ENCODE data around the gene BMP3. TPM values are rescaled to one million over a fixed set of nuclear protein-coding genes. Genes with fewer than 3 reads are reported as not detected.
"Not testable (repeated sequence)": the region's sequence is repeated elsewhere in the genome, so short reads cannot be mapped to it uniquely, and the experiment has no call there.

The BMP3 gene, protein sequence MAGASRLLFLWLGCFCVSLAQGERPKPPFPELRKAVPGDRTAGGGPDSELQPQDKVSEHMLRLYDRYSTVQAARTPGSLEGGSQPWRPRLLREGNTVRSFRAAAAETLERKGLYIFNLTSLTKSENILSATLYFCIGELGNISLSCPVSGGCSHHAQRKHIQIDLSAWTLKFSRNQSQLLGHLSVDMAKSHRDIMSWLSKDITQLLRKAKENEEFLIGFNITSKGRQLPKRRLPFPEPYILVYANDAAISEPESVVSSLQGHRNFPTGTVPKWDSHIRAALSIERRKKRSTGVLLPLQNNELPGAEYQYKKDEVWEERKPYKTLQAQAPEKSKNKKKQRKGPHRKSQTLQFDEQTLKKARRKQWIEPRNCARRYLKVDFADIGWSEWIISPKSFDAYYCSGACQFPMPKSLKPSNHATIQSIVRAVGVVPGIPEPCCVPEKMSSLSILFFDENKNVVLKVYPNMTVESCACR
- total RNA-seq (2014; rRNA removed; shearing (Covaris generic)), result under 0.01 TPM in 1 of 2 replicates, not detected in the other

DNA sequence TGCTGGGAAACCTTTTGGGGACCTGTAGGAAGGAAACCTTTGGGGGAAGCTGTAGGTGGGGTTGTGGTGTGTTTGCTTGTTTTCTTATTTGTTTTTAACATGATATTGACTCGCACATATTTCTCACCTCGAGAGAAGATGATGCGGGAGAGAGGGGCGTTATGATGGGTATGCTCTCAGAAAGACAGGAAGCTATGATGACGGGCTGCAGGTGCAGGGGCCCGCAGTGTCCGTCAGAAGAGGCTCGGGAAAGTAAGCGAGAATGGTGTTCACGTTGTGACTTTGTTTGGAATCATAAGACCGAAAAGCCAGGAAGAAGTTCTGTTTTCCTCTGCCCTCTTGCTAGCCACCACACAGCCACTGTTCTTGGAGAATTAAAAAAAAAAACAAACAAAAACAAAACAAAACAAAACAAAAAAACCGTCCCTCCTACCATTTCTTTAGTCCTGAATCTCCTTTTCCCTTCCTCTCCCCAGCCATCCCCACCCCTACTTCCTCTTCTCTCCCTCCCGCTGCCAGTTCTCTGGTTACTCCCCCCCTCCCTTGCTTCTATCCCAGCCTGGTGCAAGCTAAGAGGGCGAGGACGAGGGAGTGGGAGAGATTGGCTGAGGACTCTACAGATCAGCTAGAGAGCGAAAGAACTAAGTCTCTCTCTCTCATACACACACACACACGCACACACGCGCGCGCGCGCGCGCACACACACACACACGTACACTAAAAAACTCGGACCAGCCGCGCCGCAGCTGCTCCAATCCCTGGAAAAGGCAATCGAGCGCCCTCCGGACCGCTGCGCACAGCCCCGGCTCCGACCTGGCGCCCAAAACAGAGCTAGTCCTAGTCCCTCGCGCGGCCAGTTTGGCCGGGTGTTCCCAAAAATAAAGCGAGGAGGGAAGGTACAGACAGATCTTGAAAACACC, at the start of gene BMP3:
Gene BMP3, plus strand, starts transcription at position 648 of the 920 bp plus-strand sequence. CDS start 577 bp downstream, outside the sequence.
- DNase-seq (ENCODE audit: low read depth), result no peak

DNA sequence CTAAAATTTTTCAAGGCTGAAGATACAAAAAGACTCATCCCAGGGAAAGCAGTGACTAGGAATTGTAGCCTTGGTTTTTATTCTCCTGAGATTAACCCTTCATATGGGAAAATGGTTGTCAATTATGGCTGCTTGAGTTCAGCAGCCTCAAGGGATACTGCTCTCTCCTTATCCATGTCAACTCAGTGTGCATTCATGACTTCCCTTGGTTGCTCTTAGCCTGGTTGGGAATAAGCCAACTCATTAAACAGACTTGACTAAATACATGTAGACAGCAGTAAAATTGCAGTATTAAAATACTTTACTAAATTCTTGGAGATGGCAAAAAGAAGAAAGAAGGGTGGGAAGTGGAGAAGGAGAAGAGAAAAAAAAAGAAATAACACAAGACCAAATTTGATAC, 44.5 kb upstream of the BMP3 start:
- no peak for DNase-seq (ENCODE audit: low read depth)

DNA sequence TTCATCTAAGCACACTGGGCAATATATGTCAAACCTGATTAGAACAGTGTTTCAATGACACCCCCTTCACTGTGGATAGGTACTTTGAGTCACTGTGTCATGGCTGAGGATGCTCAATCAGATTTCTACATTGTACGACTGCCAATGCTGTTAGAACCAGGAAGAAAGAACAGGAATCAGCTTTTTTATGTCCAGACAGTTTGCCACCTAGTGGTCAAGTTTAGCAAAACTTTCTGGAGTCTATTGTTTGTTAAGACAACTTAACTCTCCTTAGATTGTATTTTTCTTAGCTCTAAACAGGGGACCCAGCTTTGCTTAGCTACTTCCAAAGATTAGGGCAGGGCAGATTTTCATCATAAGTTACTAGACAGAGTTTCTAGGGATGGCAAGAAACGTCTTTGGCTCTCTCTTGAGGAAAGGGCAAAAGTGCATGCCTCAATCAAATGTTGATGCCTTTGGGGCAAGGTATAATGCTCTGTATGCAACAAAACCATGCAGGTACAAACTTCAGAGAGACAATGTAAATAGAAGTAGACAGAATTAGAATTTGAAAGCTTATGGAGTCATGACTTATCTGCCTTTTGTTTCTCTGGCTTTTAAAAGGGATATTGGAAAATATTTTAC, 40.5 kb upstream of the BMP3 start:
- peak; percentile 48 for DNase-seq (ENCODE audit: low read depth)

DNA sequence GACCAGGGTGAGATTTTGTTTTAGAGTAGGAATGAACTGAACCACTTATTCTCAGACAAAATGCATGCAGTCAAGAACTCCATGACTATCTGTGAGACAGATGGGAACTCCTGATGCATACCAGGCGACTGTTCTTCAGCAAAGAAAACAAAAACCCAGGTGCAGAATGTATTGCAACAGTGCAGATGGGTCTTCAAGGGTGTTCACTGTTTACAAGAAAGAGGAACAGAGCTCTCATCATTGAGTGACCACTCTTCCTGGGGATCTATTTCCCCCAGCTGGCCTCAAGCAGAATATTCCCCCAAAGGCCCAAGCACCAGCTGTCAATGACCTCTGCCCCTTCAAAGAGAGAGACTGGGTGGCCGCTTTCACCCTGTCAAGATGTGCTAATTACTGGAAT, 39.7 kb upstream of the BMP3 start:
- DNase-seq (ENCODE audit: low read depth), result no peak

DNA sequence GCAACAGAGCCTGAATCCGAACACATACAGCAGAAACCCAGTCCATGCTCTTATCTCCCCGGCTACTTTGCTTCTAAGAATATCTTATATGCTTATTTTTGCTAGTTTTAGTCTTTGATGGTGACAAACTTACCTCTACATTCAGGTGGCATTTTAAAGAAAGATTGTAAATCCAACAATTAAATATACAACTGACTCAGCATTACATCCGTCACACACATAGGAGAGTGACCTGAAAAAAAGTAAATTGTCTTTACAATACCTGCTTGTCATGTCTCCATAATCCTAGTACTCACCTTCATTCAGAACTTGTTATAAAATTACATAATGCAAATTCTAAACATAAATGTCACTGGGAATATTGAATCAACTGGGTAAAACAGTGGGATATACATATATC, 30.6 kb upstream of the BMP3 start:
- DNase-seq (ENCODE audit: low read depth), result no peak

DNA sequence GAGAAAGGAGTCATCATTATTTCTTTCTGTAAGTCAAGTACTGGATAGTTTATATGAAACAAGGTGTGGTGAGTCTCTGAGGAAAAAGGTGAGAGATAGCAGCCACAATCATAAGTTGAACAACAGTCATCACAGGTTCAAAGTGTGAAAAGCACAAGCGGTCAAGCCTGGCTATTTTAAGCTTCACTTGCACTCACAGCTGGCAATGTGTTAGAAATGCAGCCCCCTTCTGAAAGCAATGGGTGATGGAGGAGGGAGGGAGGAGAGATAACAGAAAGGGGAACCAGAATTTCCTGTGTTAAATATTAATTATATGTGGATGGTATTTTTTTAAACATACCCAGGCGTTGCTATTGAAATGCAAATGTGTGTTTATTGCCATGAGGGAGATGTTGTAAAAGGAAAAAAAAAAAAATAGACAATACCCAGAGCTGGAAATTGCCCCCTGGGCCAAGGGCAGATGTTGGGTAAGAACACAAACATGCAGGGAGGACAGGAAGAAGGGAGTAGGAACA, 26.9 kb upstream of the BMP3 start:
- no peak for DNase-seq (ENCODE audit: low read depth)

DNA sequence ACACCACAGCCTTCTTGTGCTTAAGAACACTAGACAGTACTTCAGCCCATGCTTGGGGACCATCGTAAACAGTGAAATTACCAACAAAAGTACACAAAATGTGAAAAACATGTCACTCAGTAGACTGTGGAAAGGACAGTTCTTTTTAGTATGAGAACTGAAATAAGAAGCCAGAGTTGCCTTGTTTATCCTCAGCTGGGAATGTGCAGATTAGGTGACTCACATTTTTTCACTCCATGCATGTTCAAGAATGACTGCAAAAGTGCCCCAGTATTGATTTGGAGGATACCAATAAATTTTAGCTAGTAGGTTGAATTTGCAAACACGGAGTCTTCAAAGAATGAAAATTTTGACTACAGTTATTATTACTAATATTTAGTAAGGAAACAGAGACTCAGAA, 23.1 kb upstream of the BMP3 start:
- DNase-seq (ENCODE audit: low read depth), result no peak

DNA sequence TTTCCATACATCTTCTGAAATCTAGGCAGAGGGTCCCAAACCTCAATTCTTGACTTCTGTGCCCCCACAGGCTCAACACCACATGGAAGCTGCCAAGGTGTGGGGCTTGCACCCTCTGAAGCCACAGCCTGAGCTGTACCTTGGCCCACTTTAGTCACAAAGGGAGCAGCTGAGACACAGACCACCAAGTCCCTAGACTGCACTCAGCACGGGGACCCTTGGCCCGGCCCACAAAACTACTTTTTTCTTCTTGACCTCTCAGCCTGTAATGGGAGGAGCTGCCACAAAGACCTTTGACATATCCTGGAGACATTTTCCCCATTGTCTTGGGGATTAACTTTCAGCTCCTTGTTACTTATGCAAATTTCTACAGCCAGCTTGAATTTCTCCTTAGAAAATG, 13.9 kb upstream of the BMP3 start:
- DNase-seq (ENCODE audit: low read depth), result not testable (repeated sequence)

DNA sequence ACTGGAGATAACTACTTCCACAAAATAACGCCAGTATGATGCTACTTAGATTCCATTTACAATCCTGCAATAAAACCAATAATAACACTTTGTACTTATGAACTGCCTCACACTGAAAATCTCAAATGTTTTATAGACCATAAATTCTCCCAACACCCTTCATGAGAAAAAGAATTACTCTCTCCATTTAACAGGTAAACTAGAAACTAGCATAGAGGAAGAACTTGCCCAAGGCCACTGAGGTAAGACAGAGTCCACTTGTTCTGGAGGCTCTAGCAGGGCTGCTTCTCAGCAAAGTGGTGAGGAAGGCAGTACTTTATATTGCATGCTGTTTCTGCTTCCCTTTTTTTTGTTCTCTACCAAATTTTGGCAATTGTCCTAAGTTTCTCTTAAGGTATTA, 11.5 kb upstream of the BMP3 start:
- DNase-seq (ENCODE audit: low read depth), result no peak

DNA sequence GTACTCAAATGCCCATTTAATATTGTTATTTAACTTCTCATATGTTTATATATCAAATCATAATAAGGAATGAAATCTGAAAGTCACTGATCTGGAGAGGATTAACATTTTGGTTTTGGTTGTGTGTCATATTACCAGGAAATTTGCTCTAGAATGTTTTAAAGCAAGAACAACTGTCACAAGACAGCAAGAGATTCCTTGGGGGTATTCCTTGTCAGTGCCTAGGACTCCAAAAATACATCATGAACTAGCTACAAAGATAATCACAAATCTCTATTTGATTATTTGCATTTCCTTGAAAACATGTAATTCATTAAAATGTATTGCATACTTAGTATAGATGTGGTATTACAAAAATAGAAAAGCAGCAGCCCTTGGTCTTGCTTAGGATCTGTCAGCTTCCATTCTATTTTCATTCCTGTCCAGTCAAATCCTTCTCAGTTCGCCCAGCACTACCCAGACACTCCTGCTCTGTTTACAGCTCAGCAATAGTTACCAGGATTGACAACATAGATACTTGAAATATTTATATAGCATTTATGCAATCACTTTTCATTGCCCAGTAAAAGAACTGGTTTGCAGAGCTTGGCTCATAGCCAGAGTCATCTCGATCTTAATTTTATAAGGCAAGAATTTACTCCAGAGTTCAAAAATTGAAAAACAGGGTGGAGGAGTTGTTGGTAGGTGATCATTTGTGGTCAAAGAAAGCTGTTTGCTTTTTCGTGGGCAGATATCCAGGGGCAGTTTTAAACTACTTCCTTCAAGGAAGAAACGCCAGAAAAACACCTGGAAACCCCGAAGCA, 9.2 kb upstream of the BMP3 start:
- no peak for DNase-seq (ENCODE audit: low read depth)

DNA sequence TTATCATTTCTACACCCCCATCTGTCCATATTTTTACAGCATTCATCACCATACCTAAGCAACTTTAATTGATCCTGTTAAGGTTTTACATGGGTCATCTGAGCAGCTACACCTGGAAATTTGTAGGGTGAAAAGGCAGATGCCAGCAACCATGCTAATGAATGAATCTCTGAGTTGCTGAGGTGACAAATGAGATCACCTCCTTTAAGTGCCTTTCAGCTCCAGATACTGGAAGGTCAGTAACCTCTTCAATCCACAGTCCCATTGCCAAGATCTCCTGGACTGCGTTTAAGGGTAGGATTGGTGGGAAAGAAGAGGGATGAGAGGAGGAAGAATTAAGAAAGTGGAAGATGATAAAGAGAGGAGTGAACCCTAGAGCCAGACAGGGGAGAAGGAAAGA, 8.5 kb upstream of the BMP3 start:
- no peak for DNase-seq (ENCODE audit: low read depth)

DNA sequence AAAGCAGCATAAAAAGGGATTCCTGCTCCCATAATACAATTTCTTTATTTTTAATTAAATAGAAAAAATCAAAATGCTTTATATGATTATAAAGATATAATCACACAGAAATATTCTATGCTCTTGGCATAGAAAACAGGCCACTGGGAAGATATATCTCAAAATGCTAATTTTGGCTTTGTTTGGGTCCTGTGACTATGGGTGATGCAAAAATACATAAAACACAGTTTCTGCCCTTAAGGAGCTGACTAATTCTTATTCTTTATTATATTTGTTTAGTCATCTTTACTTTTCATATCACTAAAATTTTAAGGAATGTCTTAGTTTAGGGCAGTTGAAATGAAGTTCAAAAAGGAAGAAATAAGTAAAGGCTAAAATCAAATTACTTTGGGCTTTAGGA, 7.0 kb upstream of the BMP3 start:
- DNase-seq (ENCODE audit: low read depth), result no peak

DNA sequence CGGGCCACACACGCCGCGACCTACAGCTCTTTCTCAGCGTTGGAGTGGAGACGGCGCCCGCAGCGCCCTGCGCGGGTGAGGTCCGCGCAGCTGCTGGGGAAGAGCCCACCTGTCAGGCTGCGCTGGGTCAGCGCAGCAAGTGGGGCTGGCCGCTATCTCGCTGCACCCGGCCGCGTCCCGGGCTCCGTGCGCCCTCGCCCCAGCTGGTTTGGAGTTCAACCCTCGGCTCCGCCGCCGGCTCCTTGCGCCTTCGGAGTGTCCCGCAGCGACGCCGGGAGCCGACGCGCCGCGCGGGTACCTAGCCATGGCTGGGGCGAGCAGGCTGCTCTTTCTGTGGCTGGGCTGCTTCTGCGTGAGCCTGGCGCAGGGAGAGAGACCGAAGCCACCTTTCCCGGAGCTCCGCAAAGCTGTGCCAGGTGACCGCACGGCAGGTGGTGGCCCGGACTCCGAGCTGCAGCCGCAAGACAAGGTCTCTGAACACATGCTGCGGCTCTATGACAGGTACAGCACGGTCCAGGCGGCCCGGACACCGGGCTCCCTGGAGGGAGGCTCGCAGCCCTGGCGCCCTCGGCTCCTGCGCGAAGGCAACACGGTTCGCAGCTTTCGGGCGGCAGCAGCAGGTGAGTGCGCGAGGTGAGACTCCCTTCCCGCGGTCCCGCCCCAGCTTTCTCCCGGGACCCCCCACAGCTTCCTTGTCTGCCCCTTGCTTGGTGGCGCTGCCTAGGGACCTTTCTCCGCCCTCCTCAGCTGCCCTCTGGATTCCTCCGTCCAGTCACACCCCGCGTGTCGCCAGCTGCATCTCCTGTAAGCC, 678 bp downstream of the BMP3 start:
- DNase-seq (ENCODE audit: low read depth), result no peak

DNA sequence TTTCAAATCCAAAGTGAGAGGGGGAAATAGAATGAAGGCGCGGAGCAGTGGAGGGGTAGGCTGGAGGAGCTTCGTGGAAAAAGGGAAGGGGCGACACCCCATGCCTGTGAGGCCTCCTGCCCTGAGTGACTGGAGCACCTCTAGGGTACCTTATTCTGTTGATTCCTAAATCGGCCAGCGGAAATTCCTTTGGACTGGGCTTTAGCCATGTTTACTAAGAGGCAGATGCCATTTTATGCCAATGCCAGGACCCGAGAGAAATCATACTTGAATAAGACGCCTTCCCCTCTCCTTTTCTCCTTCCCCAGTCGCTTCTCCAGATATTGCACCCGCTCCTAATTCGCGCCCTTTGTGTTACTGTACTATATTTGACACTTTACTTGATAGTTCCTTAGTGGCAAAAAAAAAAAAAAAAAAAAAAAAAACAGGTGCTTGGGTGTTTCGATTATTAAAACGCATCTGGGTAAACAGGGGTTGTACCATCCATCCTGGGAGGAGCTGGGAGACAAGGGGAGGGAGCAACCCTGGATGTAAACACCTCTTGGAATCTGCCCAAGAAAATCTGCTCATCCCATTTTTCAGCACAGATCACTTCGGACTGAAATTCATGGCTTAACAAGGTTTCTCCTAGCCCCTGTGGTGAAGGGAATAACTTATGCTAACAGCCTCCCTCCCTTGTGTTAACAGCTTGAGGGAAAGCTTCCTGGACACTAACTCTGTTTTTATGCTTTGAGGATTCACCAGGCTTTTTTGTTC, 1.5 kb downstream of the BMP3 start:
- DNase-seq (ENCODE audit: low read depth), result no peak

DNA sequence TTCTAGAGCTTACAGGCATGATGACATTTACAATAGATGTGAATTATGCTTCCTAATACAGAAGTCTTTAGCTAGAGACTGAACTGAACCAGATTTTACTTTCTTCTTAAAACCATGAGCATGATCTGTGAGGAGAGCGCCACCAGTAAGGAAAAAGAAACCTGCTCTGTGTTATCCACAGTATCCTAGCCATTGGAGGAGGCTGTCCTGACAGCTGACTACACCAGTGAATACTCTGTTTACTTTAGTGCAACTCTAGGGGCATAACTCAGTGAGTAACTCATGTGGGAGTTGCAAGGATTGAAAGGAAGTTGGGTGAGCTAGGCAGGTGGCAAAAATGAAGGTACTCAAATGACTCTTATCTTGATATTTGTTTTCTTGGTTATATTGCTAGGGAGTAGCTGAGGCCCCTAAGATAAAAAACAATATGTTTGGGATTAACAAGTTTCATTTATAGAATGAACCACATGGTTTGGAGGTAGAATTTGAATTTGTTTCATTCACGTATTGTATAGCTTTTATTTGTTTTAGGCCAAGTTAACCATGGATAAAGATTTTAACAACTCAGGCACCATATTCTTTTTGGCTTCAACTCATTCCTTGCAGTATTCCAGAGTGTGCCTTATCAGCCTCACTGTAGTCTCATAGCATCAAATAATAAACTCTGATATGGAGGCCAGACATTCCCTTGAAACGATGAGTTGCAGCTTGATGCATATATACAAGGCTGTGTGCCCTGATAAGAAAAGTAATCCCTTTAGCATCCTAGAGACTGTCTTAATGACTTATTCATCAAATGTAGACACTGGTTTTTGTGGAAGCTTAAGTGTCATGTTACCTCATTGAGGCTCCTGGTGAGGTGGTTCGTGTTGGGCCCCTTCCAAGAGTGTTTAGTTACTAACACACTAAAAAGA, 2.5 kb downstream of the BMP3 start:
- no peak for DNase-seq (ENCODE audit: low read depth)

DNA sequence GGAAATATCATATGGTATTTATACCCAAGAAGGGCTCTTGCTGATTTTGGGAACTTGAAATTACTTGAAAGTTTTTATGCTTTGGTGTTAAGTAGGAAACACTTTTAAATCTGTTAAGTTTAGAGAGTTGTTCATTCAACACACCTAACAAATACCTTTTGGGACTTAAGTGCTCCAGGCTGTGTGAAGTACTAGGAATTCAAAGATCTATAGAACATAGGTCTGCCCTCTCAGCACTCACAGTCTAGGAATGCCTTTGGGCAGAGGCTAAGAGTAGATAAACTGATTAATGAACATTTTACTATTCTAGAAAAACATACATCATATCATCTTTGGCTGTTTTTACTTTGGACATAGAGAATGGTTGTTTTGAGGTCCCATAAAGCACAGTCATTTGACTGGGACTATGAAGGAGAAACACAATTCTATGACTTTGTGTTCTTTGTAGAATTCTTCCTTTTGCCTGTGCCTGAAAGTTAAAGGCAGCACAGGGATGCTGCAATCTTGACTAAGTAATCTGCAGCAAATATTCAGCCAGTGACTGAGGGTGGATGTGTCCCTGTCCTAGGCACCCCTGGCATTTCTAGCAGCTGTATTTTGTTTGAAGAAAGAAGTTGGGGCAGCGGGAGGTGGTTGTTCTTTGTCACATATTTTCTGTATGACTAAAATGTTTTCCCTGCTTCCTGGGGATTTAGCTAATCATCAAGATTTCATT, 8.3 kb downstream of the BMP3 start:
- no peak for DNase-seq (ENCODE audit: low read depth)

DNA sequence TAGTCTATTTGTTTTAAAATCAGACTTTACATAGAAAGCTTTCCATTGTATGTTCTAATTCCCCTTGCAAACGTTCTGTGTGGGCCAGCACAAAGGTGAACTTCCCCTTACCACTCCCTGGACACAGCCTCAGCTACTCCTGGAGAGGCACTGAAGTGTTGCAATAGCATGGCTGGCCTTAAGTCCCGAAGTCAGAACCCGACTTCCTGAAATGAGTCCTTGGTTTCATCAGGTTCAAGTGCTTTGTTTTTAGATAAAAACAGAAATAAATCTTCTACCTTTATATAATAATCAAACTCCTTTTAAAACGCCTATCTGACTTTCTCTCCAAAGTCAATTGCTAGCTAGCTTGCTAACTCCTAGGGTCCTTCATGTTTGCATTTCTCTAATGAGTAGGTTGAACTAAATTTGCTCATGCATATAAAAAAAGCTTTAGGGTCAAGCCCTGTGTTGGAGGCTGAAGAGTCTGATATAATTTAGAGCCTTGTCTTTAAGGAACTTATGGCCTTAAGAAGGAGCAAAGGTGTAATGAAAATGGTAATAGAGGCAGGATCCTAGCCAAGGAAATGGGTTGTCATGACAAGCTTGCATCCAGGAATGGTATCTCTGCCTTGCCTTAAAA, 9.0 kb downstream of the BMP3 start:
- no peak for DNase-seq (ENCODE audit: low read depth)

All from RPMI7951 (cell line).